Measurements from ENCODE around the gene MANBA. TPM values are rescaled to one million over a fixed set of nuclear protein-coding genes. Genes with fewer than 3 reads are reported as not detected.
A peak's percentile ranks its signal among the peaks of the same experiment; 100 is the strongest.
"Not testable (repeated sequence)": the region's sequence is repeated elsewhere in the genome, so short reads cannot be mapped to it uniquely, and the experiment has no call there.

Gene MANBA
- total RNA-seq, 1 donor from 2014 or later: 48.9 TPM

DNA sequence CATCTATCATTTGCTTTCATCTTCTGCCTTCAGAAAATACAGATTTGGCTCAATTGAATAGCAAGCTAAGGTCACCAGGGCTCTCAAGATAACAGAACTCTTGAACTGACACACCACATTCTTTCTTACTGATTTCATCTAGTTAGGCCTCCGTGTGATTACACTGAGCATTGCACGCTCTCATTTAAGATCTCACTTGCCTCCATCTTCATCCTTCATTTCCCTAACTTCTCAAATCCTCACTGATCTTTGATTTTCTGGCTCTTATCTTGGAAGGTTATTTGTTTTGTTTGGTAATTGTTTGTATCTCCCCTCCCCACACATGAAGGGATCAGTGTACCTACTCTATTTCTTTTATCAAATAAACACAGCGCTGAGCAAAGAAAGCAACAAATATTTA, 47.7 kb downstream of the MANBA start:
- DNase-seq (ENCODE audit: low spot score, unreplicated experiment): no peak
- Mint-ChIP-seq H3K36me3 (ENCODE audit: insufficient read depth) (peaks cover 20% of the 10 kb centered on the region), H3K4me3 (ENCODE audit: low read depth) (no peak overlapping the region), H3K27me3 (no peaks in the 10 kb centered on the region), H3K4me1 (ENCODE audit: low read depth) (peaks cover 17% of the 10 kb centered on the region), H3K27ac (peak overlapping the region; percentile 70), H3K9me3 (ENCODE audit: low read depth) (peaks cover 9% of the 10 kb centered on the region)
- TF ChIP-seq, protein P1, sequence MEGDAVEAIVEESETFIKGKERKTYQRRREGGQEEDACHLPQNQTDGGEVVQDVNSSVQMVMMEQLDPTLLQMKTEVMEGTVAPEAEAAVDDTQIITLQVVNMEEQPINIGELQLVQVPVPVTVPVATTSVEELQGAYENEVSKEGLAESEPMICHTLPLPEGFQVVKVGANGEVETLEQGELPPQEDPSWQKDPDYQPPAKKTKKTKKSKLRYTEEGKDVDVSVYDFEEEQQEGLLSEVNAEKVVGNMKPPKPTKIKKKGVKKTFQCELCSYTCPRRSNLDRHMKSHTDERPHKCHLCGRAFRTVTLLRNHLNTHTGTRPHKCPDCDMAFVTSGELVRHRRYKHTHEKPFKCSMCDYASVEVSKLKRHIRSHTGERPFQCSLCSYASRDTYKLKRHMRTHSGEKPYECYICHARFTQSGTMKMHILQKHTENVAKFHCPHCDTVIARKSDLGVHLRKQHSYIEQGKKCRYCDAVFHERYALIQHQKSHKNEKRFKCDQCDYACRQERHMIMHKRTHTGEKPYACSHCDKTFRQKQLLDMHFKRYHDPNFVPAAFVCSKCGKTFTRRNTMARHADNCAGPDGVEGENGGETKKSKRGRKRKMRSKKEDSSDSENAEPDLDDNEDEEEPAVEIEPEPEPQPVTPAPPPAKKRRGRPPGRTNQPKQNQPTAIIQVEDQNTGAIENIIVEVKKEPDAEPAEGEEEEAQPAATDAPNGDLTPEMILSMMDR (IDR thresholded peaks at IDR 0.05; ENCODE audit: unreplicated experiment): no peak

DNA sequence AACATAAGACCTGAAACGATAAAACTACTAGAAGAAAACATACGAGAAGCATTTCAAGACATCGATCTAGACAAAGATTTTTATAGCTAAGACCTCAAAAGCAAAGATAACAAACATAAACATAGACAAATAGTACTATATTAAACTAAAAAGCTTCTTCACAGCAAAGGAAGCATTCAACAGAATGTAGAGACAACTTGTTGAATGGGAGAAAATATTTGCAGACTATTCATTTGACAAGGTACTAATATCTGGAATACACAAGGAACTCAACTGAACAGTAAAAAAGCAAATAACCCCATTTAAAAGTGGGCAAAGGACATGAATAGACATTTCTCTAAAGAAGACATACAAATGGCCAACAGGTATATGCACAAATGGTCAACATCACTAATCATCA, 49.8 kb downstream of the MANBA start:
- Mint-ChIP-seq H3K4me3 (ENCODE audit: low read depth) (no peak overlapping the region), H3K36me3 (ENCODE audit: insufficient read depth) (peaks cover 21% of the 10 kb centered on the region), H3K27ac (no peak overlapping the region), H3K9me3 (ENCODE audit: low read depth) (peaks cover 9% of the 10 kb centered on the region), H3K4me1 (ENCODE audit: low read depth) (peaks cover 11% of the 10 kb centered on the region), H3K27me3 (no peaks in the 10 kb centered on the region)
- no peak for DNase-seq (ENCODE audit: low spot score, unreplicated experiment)
- TF ChIP-seq, protein P1 (IDR thresholded peaks at IDR 0.05; ENCODE audit: unreplicated experiment): no peak

DNA sequence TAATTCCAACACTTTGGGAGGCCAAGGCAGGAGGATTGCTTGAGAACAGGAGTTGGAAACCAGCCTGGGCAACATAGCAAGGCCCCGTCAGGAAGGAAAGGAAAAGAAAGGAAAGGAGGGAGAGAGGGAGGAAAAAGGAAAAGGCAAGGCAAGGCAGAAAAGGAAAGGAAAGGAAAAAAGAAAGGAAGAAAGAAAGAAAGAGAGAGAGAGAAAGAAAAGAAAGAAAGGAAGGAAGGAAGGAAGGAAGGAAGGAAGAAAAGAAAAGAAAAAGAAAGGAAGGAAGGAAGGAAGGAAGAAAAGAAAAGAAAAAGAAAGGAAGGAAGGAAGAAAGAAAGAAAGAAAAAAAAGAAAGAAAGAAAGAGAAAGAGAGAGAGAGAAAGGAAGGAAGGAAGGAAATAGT, 51.7 kb downstream of the MANBA start:
- H3K27me3 Mint-ChIP-seq; DNase-seq (ENCODE audit: low spot score, unreplicated experiment); H3K9me3 Mint-ChIP-seq (ENCODE audit: low read depth); H3K27ac Mint-ChIP-seq; H3K4me3 Mint-ChIP-seq (ENCODE audit: low read depth): not testable (repeated sequence)
- Mint-ChIP-seq H3K4me1 (ENCODE audit: low read depth) (peaks cover 10% of the 10 kb centered on the region), H3K36me3 (ENCODE audit: insufficient read depth) (peaks cover 21% of the 10 kb centered on the region)

DNA sequence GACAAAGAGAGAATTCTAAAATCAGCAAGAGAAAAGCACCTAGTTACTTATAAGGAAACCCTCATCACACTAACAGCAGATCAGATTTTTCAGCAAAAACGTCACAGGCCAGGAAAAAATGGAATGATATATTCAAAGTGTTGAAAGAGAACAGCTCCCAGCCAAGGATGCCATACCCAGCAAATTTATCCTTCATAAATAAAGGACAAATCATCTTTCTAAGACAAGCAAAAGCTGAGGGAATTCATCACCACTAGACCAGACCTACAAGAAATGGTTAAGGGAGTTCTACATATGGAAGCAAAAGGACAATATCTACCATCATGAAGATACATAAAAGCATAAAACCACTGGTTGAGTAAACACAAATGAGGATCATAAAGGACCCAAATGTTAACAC, 53.6 kb downstream of the MANBA start:
- Mint-ChIP-seq H3K36me3 (ENCODE audit: insufficient read depth) (peaks cover 29% of the 10 kb centered on the region), H3K4me3 (ENCODE audit: low read depth) (no peak overlapping the region), H3K9me3 (ENCODE audit: low read depth) (peaks cover 9% of the 10 kb centered on the region), H3K27ac (no peak overlapping the region), H3K27me3 (no peaks in the 10 kb centered on the region), H3K4me1 (ENCODE audit: low read depth) (peaks cover 2% of the 10 kb centered on the region)
- TF ChIP-seq, protein P1 (IDR thresholded peaks at IDR 0.05; ENCODE audit: unreplicated experiment): no peak
- no peak for DNase-seq (ENCODE audit: low spot score, unreplicated experiment)

DNA sequence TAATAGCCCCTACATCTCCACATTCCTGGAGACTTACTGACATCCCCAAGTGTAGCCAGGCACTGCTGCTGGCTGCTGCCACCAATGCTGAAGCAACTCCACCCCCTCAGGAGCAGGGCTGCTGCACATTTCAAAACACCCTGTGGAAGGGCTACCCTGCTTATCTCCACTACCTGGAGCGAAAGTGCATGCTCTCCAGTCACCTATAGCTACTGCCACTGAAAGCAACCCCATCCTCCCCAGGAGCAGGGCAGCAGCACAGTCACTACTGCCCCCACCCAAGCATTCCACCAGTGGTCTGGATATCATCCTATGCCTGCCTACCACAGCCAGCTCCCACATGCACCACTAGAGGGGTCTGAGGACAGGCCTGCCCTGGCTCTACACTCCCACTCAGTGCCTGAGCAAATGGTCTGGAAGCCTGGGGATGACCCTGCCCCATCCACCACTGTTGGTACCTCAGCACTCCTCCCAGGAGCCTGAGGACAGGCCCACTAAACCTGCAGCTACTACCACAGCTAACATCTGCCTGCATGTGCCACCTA, 55.3 kb downstream of the MANBA start:
- Mint-ChIP-seq H3K27ac (no peak overlapping the region), H3K9me3 (ENCODE audit: low read depth) (peaks cover 12% of the 10 kb centered on the region), H3K4me3 (ENCODE audit: low read depth) (no peak overlapping the region), H3K27me3 (no peaks in the 10 kb centered on the region), H3K4me1 (ENCODE audit: low read depth) (peaks cover 2% of the 10 kb centered on the region), H3K36me3 (ENCODE audit: insufficient read depth) (peaks cover 25% of the 10 kb centered on the region)
- TF ChIP-seq, protein P1 (IDR thresholded peaks at IDR 0.05; ENCODE audit: unreplicated experiment): no peak
- DNase-seq (ENCODE audit: low spot score, unreplicated experiment): no peak

DNA sequence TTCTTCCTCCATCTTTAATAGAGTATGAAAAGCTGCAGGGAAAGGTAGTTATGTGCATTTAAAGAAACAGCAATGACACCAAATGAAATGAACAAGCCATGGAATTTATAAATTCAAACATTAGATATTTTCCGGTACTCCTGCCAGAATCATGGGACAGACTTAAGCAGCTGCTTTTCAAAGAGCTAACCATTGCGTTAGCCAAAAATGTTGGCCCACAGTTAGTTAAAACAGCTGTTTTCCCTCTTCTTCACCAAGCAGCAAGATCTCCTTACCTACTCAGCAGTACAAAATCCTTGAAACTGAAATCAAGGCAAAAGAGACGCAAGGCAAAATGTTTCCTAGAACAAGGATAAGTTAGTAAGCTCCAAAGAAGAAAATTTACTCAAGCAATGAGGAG, 64.0 kb downstream of the MANBA start:
- no peak overlapping the region for H3K27ac Mint-ChIP-seq
- H3K4me1 Mint-ChIP-seq (ENCODE audit: low read depth): no peaks in the 10 kb centered on the region
- no peaks in the 10 kb centered on the region for H3K27me3 Mint-ChIP-seq
- TF ChIP-seq, protein P1 (IDR thresholded peaks at IDR 0.05; ENCODE audit: unreplicated experiment): no peak
- peaks cover 4% of the 10 kb centered on the region for H3K9me3 Mint-ChIP-seq (ENCODE audit: low read depth)
- H3K4me3 Mint-ChIP-seq (ENCODE audit: low read depth): no peak overlapping the region
- DNase-seq (ENCODE audit: low spot score, unreplicated experiment): no peak
- peaks cover 5% of the 10 kb centered on the region for H3K36me3 Mint-ChIP-seq (ENCODE audit: insufficient read depth)
